Gastroesophageal sphincter (tissue), 3 donors: ENCODE data around the gene CAPZB.

Experiments used
- POLR2A ChIP-seq, 2 donors: fragments of 450-650 bp; IDR thresholded peaks; one replicate each; pipeline ENCODE4 v1.6.1; 2017; ENCODE audit warnings: antibody characterized with exemption in 2 of 2, mild to moderate bottlenecking in 2 of 2, moderate library complexity in 1 of 2
- POLR2AphosphoS5 ChIP-seq: sonication (generic); formaldehyde crosslinking; IDR thresholded peaks from one replicate; pipeline ENCODE4 v1.6.1; 2017; ENCODE audit warnings: antibody characterized with exemption
- TF ChIP-seq, protein P1 (sequence below), 4 experiments: fragments of 200-600 bp in 2 of 4; fragments of 450-650 bp in 2 of 4; sonication (generic) in 1 of 4; IDR thresholded peaks; one replicate each; pipeline ENCODE4 v1.5.1; 2017 to 2019; ENCODE audit warnings: antibody characterized with exemption in 4 of 4, mild to moderate bottlenecking in 2 of 4, moderate library complexity in 2 of 4

DNA sequence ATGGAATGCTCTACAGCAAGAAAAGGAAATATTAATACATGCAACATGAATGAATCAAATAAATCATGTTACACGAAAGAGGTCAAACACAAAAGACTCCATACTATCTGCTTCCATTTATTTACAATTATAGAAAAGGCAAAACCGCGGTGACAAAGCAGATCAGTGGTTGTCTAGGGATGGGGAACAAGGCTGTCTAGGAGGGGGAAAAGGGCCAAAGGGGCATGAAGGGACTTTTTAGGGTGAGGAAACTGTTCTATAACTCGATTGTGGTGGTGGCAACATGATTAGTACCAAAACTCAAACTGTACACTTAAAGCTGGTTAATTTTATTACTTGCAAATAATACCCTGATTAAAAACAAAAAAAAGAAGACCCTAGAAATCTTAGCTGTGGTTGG, 20.6 kb downstream of the CAPZB start:
- TF ChIP-seq POLR2A (IDR thresholded peaks at IDR 0.05) (no peak), POLR2AphosphoS5 (no peak)
- TF ChIP-seq, protein P1, sequence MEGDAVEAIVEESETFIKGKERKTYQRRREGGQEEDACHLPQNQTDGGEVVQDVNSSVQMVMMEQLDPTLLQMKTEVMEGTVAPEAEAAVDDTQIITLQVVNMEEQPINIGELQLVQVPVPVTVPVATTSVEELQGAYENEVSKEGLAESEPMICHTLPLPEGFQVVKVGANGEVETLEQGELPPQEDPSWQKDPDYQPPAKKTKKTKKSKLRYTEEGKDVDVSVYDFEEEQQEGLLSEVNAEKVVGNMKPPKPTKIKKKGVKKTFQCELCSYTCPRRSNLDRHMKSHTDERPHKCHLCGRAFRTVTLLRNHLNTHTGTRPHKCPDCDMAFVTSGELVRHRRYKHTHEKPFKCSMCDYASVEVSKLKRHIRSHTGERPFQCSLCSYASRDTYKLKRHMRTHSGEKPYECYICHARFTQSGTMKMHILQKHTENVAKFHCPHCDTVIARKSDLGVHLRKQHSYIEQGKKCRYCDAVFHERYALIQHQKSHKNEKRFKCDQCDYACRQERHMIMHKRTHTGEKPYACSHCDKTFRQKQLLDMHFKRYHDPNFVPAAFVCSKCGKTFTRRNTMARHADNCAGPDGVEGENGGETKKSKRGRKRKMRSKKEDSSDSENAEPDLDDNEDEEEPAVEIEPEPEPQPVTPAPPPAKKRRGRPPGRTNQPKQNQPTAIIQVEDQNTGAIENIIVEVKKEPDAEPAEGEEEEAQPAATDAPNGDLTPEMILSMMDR (IDR thresholded peaks at IDR 0.05): no peak
